Neural cell (in vitro differentiated cells): ENCODE data around the gene MBNL3. TPM values are rescaled to one million over a fixed set of nuclear protein-coding genes. Genes with fewer than 3 reads are reported as not detected.

ENCODE experiments used
- H2AFZ ChIP-seq: fragments of 200-600, 300-800 bp; sonication (generic), shearing (Covaris generic); 2 replicates; pipeline ENCODE4 v1.6.0; 2014; ENCODE audit warnings: low read depth, mild to moderate bottlenecking, antibody characterized with exemption, low read length, moderate library complexity
- H3F3A ChIP-seq: fragments of 200-600 bp; shearing (Covaris generic); 2 replicates; pipeline ENCODE4 v1.6.1; 2016; ENCODE audit warnings: mild to moderate bottlenecking, moderate library complexity, mixed read lengths, antibody characterized with exemption, low read length; ENCODE audit not compliant: insufficient read depth, poor library complexity, severe bottlenecking
- H3K27ac ChIP-seq: fragments of 200-600, 300-800 bp; sonication (generic), shearing (Covaris generic); 2 replicates; pipeline ENCODE4 v1.5.1; 2014; ENCODE audit warnings: mild to moderate bottlenecking, low read length, moderate library complexity
- H3K27me3 ChIP-seq: fragments of 300-800, 200-600 bp; sonication (generic), shearing (Covaris generic); 2 replicates; pipeline ENCODE4 v1.6.0; 2014; ENCODE audit warnings: mild to moderate bottlenecking, low read depth, low read length, moderate library complexity; ENCODE audit not compliant: insufficient read depth
- H3K36me3 ChIP-seq: fragments of 300-800, 200-600 bp; sonication (generic), shearing (Covaris generic); 2 replicates; pipeline ENCODE4 v1.5.1; 2014; ENCODE audit warnings: mild to moderate bottlenecking, antibody characterized with exemption, low read length, moderate library complexity; ENCODE audit not compliant: insufficient read depth
- H3K4me2 ChIP-seq: fragments of 300-800, 200-600 bp; sonication (generic), shearing (Covaris generic); 2 replicates; pipeline ENCODE4 v1.6.0; 2014; ENCODE audit warnings: mild to moderate bottlenecking, low read length
- H3K4me3 ChIP-seq: fragments of 300-800, 200-600 bp; sonication (generic), shearing (Covaris generic); 2 replicates; pipeline ENCODE4 v1.5.1; 2014; ENCODE audit warnings: mild to moderate bottlenecking, low read length, moderate library complexity
- H3K79me2 ChIP-seq: fragments of 200-600 bp; shearing (Covaris generic); replicated peaks from 2 replicates; pipeline ENCODE4 v1.6.0; 2014; ENCODE audit warnings: mild to moderate bottlenecking, low read length, moderate library complexity; ENCODE audit not compliant: insufficient read depth
- H3K9ac ChIP-seq: fragments of 300-800, 200-600 bp; sonication (generic), shearing (Covaris generic); 2 replicates; pipeline ENCODE4 v1.6.1; 2016; ENCODE audit warnings: mild to moderate bottlenecking, low read length, mixed read lengths
- H3K9me2 ChIP-seq: fragments of 200-600 bp; shearing (Covaris generic); 2 replicates; pipeline ENCODE4 v1.6.1; 2016; ENCODE audit warnings: mild to moderate bottlenecking, low read length, mixed read lengths; ENCODE audit not compliant: insufficient read depth
- H3K9me3 ChIP-seq: fragments of 200-600, 300-800 bp; sonication (generic), shearing (Covaris generic); 2 replicates; pipeline ENCODE4 v1.6.1; 2016; ENCODE audit warnings: mild to moderate bottlenecking, mixed run types, low read length, moderate library complexity, mixed read lengths
- H4K20me1 ChIP-seq: fragments of 200-600 bp; shearing (Covaris generic); 2 replicates; pipeline ENCODE4 v1.6.1; 2016; ENCODE audit warnings: mild to moderate bottlenecking, mixed run types; ENCODE audit not compliant: insufficient read depth
- CTCF ChIP-seq: fragments of 450-650 bp; IDR thresholded peaks from 2 replicates; pipeline ENCODE4 v1.5.1; 2014; ENCODE audit warnings: antibody characterized with exemption, mild to moderate bottlenecking, moderate library complexity; ENCODE audit not compliant: poor library complexity, severe bottlenecking
- EP300 ChIP-seq: fragments of 450-650 bp; conservative IDR thresholded peaks from 2 replicates; pipeline ENCODE4 v1.6.1; 2014; ENCODE audit warnings: antibody characterized with exemption, mild to moderate bottlenecking, moderate library complexity; ENCODE audit not compliant: poor library complexity, severe bottlenecking
- EZH2 ChIP-seq: fragments of 200-600, 300-800 bp; shearing (Covaris generic), sonication (generic); IDR thresholded peaks from 2 replicates; pipeline ENCODE4 v1.6.1; 2014; ENCODE audit warnings: antibody characterized with exemption, low read length, borderline replicate concordance, mild to moderate bottlenecking; ENCODE audit not compliant: insufficient read depth, poor library complexity, severe bottlenecking
- MXI1 ChIP-seq: fragments of 450-650 bp; conservative IDR thresholded peaks from 2 replicates; pipeline ENCODE4 v1.6.1; 2014; ENCODE audit warnings: antibody characterized with exemption, mild to moderate bottlenecking; ENCODE audit not compliant: poor library complexity, severe bottlenecking
- POLR2AphosphoS5 ChIP-seq: IDR thresholded peaks from 2 replicates; pipeline ENCODE4 v1.6.1; 2012
- RAD21 ChIP-seq: fragments of 450-650 bp; conservative IDR thresholded peaks from 2 replicates; pipeline ENCODE4 v1.6.1; 2014; ENCODE audit warnings: antibody characterized with exemption, mild to moderate bottlenecking, moderate library complexity
- REST ChIP-seq: IDR thresholded peaks from 2 replicates; pipeline ENCODE4 v1.6.1; 2012; ENCODE audit warnings: borderline replicate concordance
- SMC3 ChIP-seq: fragments of 450-650 bp; conservative IDR thresholded peaks from 2 replicates; pipeline ENCODE4 v1.6.1; 2014; ENCODE audit warnings: antibody characterized with exemption, mild to moderate bottlenecking, moderate library complexity; ENCODE audit not compliant: poor library complexity
- TAF1 ChIP-seq: IDR thresholded peaks from 2 replicates; pipeline ENCODE4 v1.6.1; 2012; ENCODE audit warnings: low read depth
- polyA plus RNA-seq: library from polyadenylated mRNA; depleted of rRNA; stranded (reverse); fragments of >200 nt; gene quantifications from 2 replicates; pipeline ENCODE4 v1.2.3, GENCODE V29; 2014

The MBNL3 gene
- polyA plus RNA-seq, 1 donor from 2014 or later = 0.09 TPM

DNA sequence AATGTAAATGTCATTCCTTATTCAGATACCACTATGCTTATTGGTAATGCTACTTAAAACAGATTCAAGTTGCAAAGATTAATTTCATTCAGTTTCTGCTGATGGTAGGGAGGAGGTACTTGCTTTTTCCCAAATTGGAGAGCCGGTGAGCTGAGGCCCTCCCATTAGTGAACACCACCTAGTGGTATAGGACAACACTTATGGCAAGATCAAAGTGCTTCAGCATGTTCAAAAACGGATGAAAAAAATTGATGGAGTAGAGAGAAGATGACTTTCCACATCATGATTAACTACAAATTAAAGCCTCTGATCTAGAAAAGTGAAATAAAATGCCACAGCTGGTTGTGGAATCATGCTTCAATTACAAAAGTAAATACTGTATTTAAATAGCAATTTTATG, 112.9 kb downstream of the MBNL3 start:
- no peaks in the 10 kb centered on the region for H3F3A ChIP-seq
- H3K27me3 ChIP-seq = no peaks in the 10 kb centered on the region
- H3K79me2 ChIP-seq = no peaks in the 10 kb centered on the region
- H3K4me2 ChIP-seq = no peak overlapping the region
- no peaks in the 10 kb centered on the region for H3K9me2 ChIP-seq
- H3K9ac ChIP-seq = no peak overlapping the region
- no peak overlapping the region for H2AFZ ChIP-seq
- TF ChIP-seq SMC3 (no peak), CTCF (no peak), REST (no peak), EP300 (no peak), RAD21 (no peak), TAF1 (no peak), POLR2AphosphoS5 (no peak), MXI1 (no peak), EZH2 (no peak)
- H3K4me3 ChIP-seq = no peak overlapping the region
- no peaks in the 10 kb centered on the region for H4K20me1 ChIP-seq
- H3K9me3 ChIP-seq = no peaks in the 10 kb centered on the region
- no peaks in the 10 kb centered on the region for H3K36me3 ChIP-seq
- H3K27ac ChIP-seq = no peak overlapping the region

GRCh38 chrX:132373610-132374009, 115.2 kb downstream of the MBNL3 start:
- no peaks in the 10 kb centered on the region for H3K79me2 ChIP-seq
- H3K4me2 ChIP-seq = no peak overlapping the region
- no peak overlapping the region for H3K9ac ChIP-seq
- H3K4me3 ChIP-seq = no peak overlapping the region
- no peak overlapping the region for H3K27ac ChIP-seq
- H3K36me3 ChIP-seq = no peaks in the 10 kb centered on the region
- TF ChIP-seq EZH2 (no peak), POLR2AphosphoS5 (no peak), EP300 (no peak), TAF1 (no peak)
- no peaks in the 10 kb centered on the region for H4K20me1 ChIP-seq
- H3K27me3 ChIP-seq = no peaks in the 10 kb centered on the region
- no peaks in the 10 kb centered on the region for H3K9me2 ChIP-seq
- H3F3A ChIP-seq = no peaks in the 10 kb centered on the region
- H2AFZ ChIP-seq = no peak overlapping the region
- no peaks in the 10 kb centered on the region for H3K9me3 ChIP-seq
